ENCODE data around the gene CAMK1D.

CAMK1D gene

DNA sequence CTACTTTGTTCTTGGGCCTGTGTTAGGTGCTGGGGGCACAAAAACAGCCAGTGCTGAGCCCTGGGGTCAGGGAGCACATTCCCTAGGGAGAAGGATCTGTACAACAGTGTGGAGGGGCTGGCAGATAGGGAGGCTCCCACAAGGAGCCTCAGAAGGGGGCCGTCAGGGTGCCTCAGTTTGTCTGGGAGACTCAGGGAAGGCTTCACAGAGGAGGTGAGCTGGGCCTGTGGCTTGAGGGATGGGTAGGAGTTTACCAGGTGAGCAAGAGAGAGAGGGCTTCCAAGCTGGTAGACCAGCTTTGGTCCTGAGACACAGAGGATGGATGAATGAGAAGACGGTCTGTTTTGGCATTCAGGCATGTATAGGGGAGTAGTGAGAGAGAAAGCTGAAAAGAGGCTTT, 52.1 kb downstream of the CAMK1D start:
- no peak for DNase-seq (ENCODE audit: low read depth in 3 of 3)

DNA sequence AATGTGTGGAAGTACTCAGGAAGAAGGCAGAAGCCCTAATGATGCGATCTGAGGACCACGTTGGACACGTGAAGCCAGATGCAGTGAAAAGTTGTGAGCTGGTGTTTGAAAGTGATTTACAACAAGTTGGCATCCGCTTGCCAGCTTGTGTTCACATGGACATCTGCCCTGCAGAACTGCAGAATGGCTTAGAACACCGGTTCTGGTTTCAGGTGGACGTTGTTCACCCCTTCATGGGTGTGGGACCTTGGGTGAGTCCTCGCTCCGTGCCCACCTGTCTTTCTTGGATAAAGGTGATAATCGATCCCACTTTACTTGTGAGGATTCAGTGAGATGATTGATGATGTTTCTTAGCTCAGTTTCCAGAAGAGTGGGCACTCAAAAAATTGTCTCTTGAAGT, 53.8 kb downstream of the CAMK1D start:
- no peak for DNase-seq (ENCODE audit: low read depth in 3 of 3)

DNA sequence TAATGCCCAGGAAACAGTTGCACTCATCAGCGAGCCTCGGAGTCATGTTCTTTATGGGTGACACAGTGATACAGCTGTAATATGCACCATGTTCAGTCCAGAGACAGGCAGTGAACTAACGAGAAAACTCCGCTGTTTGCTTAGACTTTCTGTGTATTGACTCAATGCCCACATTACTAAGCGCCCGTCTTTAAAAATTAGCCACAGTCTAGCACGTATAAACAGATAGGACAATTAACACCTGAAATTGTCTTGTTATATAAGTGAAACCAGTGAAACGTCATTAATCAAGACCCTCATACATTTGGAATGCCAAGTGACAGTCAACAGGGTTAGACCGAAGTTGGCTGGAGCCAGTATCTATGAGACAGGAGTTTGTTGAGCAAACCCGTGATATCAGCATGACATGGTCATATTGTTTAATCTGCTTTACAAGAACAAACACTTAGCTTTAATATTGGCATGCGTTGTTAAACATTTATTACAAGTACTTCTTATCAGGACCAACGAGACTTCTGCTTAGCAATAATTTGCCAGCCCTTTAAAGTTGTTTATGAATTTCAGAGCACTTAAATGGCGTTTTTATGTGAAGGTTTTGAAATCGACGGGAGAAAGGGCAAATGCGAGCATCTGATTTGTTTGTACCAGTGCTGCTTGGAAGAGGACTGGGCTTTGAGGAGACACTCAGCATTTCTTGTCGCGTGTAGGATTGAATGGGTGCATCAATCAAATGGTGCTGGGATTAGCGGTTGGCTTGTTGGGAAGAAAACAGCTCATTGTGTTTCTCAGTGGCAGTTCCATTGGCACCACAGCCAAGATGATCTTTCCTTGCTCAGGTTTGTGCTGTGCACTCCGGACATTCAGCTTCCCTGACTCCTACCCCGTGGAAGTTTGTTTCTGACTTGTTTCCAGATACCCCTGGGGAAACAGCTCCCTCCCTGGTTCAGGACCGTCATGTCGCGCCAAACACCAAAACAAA, 56.3 kb downstream of the CAMK1D start:
- no peak for DNase-seq (ENCODE audit: low read depth in 3 of 3)

DNA sequence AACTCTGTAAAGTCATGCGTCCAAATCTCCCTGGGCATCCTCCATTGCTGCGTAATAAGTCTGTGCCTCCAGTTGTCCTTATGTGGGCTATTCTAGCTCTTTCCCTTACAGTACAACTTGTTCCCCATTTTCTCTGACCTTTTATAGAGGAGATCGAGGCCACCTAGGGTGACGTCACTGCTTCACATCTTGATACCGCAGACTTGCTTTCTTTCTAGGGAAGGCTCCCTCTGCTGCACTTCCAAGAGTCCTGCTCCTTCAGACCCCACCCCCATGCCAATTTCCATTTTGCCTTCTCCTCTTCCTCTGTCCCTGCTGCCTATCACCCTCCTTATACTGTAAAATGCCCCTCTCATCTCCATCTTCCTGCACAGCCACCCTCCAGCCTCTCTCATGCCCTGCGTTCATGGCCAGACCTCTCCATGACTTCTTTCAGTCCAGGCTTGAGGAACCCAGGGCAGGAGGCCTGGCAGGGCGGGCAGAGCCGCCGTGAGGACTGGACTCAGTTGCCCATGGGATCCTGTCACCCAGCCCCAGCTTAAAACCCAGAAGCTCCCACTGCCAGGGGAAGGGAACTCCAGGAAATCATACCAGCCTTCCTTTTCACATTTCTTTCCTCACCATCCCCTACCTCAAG, 57.5 kb downstream of the CAMK1D start:
- no peak for DNase-seq (ENCODE audit: low read depth in 3 of 3)

DNA sequence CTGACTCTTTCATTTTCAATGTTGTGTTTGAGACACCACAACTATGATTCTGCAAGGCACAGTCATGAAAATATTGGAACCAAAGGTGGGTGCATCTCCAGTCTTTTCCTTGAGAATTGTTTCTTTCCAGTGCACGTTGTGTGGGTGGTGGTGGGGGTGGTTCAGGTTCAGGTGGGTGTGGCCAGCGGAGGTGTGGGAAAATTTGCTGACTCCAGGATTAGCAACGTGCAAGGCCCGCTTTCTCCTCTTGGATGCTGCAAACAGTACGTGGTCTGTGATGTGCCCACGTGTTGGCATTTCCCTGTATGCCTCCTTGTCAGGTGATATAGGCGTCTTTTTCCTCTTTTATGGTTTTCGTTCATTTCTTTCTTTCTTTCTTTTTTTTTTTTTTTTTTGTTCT, 59.1 kb downstream of the CAMK1D start:
- no peak for DNase-seq (ENCODE audit: low read depth in 3 of 3)

DNA sequence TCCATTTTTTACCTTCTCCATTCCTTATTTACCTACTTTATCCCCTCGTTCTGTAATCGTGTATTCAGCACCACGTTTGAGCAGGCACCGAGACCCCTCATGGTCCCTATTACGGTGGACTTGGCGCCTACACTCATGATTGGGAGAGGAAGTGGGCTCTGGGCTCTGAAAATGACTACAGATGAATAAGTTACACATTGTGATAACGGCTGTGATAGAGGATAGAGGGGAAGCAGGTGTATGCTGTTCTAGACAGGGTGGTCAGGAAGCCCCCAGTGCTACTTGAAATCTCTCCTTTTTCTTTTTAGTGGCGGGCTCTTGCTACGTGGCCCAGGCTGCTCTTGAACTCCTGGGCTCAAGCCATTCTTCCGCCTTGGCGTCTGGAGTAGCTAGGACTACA, 59.8 kb downstream of the CAMK1D start:
- no peak for DNase-seq (ENCODE audit: low read depth in 3 of 3)

DNA sequence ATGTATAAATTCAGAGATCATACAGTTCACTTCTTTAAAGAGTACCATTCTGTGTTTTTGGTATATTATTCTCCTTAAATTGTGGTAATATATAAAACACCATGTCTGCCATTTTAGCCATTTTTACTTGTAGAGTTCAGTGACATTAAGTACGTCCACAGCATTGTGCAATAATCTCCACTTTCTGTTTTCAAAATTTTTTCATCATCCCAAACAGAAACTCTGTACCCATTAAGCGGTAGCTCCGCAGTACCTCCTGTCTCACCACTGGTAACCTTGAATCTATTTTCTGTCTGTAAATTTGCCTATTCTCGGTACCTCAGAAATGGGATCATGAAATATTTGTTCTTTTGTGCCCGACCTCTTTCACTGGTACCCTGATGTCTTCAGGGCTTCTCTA, 60.3 kb downstream of the CAMK1D start:
- no peak for DNase-seq (ENCODE audit: low read depth in 3 of 3)

DNA sequence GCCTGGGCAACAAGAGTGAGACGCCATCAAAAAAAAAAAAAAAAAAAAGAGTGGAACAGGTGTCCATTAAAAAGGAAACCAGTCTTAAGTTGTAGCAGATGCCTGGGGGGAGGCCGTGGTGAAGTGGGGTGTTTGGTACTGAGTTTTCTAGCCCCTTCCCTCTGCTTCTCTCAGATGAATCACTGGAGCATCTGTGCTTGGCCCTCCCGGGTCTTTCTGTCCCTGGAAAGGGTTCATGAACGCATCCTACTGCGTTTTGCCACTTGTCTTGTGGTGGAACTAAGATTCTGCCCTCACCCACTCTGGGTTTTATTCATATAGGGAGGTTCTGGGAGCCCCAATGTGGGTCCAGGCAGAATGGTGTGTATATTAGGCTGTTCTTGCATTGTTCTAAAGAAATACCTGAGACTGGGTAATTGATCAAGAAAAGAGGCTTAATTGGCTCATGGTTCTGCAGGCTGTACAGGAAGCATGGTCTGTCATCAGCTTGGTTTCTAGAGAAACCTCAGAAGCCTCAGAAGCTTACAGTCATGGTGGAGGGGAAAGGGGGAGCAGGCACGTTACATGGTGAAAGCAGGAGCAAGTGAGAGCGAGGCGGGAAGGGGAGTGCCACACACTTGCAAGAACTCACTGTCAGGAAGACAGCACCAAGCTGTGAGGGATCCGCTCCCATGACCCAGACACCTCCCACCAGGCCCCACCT, 63.5 kb downstream of the CAMK1D start:
- DNase-seq (ENCODE audit: low read depth in 3 of 3): no peak

DNA sequence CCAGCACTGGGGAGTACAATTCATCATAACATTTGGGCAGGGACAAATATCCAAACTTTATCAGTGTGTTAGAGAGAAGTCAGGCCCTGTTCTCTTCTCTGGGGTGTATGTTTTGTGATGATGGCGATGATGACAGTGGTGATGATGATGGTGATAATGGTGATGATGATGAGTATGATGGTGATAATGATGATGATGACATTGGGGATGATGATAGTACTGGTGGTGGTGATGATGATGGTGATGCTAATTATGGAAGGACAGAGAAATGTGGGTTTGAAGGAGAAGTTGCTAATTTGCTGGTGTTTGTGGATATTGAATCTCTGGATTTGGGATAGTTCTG, 64.0 kb downstream of the CAMK1D start:
- DNase-seq (ENCODE audit: low read depth in 3 of 3): no peak

DNA sequence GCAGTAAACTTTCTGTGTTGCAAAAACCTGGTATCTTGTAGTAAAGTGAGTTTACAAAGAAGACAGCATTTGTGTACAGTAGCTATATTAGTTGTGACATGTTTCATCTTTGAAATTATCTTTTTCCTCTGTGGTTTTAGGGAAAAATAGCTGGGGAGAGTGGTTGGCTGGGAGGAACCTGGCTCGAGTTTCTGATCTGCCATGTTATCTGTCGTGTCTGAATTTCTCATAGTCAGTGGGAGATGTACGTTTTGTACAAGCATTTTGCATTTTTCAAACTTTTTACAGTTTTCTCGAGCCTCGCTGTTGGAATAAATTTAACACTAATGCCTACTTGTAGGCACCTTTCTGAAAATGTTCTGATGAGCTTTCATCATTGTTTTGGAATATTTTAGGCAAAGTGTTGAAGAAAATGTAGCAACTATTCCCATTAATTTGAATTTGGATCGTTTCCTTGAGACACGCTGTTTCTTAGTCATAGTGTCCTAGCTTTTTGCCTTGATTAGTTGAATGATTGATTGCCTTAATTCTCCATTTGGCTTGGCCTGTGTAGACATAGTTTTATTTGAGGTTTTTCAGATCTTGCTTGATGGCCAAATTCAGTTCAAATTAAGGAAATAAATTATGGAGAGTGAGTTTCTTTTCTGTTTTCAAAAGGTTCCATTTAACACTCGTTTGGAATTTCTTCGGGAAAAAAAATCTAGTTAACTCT, 65.1 kb downstream of the CAMK1D start:
- no peak for DNase-seq (ENCODE audit: low read depth in 3 of 3)

DNA sequence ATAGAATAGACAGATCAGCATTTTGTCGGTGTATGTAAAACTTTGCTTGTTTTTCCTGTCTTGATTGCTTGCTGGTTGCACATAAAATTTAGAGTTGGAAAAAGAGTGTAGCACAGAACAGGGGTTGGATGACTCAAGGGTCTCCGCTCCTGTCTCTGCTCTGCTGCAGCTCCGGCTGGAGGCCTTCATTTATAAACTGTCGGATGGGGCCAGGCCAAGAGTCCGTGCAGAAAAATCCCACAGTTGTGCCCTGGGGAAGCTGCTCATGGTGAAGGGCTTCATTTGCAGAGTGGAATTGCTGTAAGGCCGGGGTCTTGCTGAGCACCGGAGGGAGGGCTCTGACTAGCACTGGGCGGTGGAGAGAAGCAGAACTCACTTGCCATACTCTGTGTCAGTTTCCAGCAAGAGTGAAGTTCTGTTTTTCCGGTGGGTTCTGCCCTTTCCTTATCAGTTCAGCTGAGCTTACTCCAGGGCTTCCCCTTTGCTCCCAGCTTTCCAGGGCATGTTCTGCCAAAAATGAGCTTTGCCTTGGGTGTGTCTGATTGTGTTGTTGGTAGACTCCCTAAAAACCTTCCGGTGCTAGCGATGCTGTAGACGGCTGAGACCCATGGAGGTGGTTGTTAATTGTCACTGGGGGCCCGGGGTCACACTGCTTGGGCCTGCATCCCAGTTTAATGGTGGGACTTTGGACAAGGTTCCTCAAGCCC, 67.2 kb downstream of the CAMK1D start:
- DNase-seq (ENCODE audit: low read depth in 3 of 3): no peak

DNA sequence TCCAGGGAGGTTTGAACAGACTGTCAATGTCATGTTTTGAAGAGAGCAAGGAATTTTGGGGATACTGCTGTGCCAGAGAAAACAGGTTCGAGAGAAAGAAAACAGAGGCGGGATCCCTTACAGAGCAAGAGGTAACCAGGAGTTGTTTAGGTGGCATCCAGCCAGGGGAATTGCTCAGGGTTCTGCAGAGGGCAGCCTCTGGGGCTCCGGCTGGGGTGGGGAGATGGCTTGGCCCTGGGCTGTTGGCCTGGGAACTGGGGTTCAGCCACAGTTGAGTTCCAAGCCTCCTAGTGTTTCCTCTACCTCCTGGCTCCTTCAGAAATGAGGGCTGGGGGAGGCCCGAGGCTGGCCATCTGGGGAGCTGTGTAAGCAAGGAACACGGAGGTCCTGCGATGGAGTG, 68.0 kb downstream of the CAMK1D start:
- DNase-seq (ENCODE audit: low read depth in 3 of 3): no peak

DNA sequence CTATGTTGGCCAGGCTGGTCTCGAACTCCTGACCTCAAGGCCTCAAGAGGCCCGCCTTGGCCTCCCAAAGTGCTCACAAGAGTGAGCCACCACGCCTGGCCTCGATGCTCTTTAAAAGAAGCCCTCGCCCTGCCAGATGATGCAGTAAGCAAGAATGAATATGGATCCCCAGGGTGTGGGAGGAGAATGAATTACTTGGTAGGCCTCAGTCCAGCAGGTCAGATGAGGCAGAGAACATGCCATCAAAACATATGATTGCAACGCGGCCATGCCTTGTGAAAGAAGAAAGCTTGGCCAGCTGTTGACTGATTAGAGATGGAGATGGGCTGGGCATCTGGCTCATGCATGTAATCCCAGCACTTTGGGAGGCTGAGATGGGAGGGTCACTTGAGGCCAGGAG, 68.7 kb downstream of the CAMK1D start:
- DNase-seq (ENCODE audit: low read depth in 3 of 3): no peak

DNA sequence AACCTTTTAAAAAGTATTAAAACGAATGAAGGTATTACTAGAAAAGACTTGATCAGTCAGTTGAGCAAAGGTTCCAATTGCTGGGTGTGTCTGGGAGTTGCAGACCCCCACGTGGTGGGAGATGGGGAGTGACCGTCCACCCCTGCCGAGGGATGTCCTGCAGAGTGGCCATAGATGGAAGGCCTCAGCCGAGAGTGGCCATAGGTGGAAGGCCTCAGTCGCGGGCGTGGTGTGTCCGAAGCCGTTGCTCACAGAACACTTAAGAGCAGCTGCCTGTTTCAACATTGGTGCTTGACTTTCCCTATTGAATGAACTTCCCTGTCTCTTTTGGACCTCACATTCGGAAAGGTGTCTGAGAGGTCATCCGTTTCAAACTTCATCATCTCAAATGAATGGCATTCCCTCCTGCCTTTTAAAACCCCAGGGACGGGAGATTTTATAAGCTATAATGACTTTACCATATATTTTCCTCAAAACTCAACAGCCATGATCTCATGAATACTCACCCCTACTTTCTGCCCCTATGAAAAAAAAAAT, 69.4 kb downstream of the CAMK1D start:
- DNase-seq (ENCODE audit: low read depth in 3 of 3): no peak

DNA sequence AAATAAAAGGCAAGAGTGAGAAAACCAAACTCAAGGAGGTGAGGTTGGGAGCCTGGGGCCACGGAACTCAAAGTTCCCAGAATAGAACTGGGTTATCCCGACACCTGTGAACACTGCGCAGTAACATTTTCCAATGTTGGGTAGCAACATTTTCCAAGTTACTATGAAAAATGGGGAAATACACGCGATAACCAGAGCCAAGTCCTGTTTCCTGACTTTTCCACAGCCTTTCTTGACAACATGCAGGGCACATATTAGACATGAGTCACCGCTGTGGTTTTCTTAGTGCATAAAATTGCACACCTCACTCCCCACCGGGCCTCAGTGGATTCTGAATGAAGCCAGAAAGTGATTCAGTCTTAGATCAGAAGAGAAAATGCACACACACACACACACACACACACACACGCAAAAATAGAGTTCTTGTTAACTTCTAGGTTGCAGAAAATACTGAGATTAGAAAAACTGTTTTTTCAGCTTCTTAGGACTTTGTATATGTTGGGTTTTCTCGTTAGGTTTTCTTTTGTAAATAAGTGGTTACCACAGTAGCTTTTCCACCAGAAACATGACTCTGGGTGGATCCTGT, 70.0 kb downstream of the CAMK1D start:
- peak; percentile 32 to 41 (median 32) for DNase-seq (ENCODE audit: low read depth in 3 of 3)

DNA sequence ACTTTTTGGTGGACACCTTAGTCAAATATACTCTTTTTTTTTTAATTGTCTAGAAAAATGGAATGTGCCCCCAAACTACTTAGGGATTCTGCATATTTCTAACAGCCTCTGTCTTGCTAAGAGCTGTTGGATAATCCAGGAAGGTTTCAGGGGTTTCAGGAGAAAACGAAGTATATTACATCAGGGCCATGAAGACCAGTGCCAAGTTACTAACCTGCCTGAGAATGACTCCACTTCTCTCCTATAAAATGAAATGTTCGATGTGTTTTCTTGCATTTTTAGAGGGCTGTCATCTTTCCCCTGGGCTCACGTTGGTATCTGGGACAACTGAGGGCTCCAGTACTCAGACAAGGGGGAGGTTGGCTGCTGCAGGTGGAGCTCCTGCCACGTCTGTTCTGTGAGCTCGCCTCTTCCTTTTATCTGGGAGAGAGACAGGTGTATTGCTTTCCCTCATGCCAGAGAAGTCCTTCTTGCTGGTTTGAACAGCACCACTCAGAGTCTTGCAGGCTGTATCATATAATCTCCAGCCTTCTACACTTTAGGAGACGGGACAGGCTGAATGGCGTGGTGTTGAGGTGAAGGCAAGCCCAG, 71.3 kb downstream of the CAMK1D start:
- DNase-seq (ENCODE audit: low read depth in 3 of 3): no peak

DNA sequence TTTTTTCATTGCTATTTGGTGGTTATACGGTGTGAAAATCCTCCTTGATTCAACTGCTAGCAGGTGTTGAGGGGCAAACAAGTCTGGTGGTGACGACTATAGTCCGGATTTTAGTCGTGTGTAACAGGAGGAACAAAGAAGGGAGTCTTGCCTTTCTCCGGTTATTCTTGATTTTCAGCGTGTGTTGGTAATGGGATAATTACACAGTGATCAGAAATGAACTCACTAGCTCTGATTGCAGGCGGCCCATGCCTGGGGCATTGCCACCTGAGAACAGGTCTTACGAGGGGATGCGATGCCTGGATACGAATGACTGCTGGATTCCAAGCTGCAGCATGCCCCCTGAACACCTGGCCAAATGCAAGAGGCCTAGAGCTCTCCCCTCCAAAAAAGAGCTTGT, 72.8 kb downstream of the CAMK1D start:
- DNase-seq (ENCODE audit: low read depth in 3 of 3): no peak

DNA sequence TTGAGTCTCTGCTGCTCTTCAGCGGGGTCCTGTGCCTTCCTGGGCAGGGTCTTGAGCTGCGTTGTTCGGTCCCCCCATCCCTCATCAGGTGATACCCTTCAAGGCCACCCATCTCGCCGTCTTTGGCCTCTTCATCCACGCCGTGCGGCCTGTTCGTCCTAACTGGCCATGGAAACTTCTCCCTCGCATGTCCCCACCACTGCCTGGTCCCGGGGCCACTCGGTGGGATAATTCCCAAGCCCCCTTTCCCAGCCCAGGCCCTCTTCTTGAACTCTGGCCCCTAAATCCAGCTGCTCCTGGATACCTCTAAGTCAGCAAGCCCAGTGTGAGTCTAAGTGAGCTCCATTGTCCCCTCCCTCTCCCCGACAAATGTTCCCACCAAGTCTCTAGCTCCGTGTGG, 74.5 kb downstream of the CAMK1D start:
- DNase-seq (ENCODE audit: low read depth in 3 of 3): no peak

DNA sequence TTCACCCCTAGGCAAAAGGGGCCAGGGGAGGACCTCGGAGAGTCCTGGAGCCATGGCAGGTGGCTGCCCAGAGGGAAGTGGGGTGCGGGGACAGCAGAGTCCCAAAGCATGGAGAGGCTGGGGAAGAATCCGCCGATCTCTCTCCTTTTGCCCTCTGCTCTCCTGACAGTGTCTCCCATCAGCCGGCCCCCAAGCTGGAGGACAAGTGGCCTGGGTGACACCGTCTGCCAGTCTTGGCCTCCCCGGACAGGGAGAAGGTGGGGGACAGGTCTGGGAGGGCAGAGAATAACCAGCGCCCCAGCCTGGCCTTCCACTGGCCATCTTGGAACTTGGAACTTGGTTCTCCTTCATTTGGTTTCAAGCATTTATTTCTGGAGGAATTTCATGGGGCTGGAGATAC, 77.9 kb downstream of the CAMK1D start:
- DNase-seq (ENCODE audit: low read depth in 3 of 3): no peak

DNA sequence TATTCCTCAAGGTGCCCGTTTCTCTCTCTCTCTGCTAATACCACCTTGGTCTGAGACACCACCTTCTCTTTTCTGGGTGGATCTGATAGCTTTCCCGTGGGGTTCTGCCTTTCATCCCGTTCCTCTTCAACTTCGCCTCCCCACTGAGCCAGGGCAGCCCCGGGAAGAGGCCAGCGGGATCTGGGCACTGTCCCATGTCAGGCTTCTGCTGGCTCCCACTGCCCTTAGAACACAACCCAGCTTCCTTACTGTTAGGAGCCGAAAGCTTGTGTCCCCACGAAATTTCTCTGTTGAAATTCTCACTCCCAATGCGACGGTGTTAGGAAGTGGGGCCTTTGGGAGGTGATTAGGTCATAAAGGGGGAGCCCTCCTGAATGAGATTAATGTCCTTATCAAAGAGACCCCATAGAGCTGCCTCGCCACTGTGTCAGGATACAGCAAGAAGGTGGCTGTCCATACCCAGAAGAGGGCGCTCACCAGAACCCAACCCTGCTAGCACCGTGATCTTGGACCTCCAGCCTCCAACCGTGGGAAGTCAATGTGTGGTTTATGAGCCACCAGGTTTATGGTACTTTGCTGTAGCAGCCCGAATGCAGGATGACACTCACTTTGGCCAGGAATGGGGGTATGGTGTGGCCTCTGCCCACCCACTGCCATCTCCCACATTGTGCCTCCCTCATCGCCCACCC, 79.2 kb downstream of the CAMK1D start:
- no peak for DNase-seq (ENCODE audit: low read depth in 3 of 3)

All from stimulated activated CD4-positive, alpha-beta T cell treated with anti-CD3 and anti-CD28 coated beads, TNF-alpha, amount 100 ng/mL, for 4 hours (primary cell).